ENCODE measurements around the gene DCLK3. TPM values are rescaled to one million over a fixed set of nuclear protein-coding genes. Genes with fewer than 3 reads are reported as not detected.

The DCLK3 gene
- total RNA-seq, 1 donor from 2014 or later, result 0.51 TPM

GRCh38 chr3:36696799-36697198 lies 67.6 kb downstream of the DCLK3 start:
- no peak overlapping the region for H3K4me2 ChIP-seq
- no peak overlapping the region for H3K27ac Mint-ChIP-seq
- no peaks in the 10 kb centered on the region for H3K36me3 ChIP-seq
- DNase-seq (ENCODE audit: low spot score), result no peak
- H3K4me3 ChIP-seq, result no peak overlapping the region
- no peaks in the 10 kb centered on the region for H3K9me3 ChIP-seq (ENCODE audit: low read depth)
- no peak for TF ChIP-seq CTCF (IDR thresholded peaks at IDR 0.05)
- TF ChIP-seq EZH2 (IDR thresholded peaks at IDR 0.05), result no peak
- no peak for TF ChIP-seq EZH2phosphoT487 (IDR thresholded peaks at IDR 0.05)
- no peaks in the 10 kb centered on the region for H3K27me3 Mint-ChIP-seq (ENCODE audit: insufficient read depth, low read depth)
- no peak overlapping the region for H3K27ac ChIP-seq
- H4K20me1 ChIP-seq (ENCODE audit: low read depth), result no peaks in the 10 kb centered on the region
- no peaks in the 10 kb centered on the region for H3K4me1 Mint-ChIP-seq
- no peaks in the 10 kb centered on the region for H3K27me3 ChIP-seq
- H3K36me3 Mint-ChIP-seq, result no peaks in the 10 kb centered on the region
- no peak overlapping the region for H3K4me3 Mint-ChIP-seq
- H3K9ac ChIP-seq, result no peak overlapping the region
- no peaks in the 10 kb centered on the region for H3F3A ChIP-seq (ENCODE audit: low read depth)
- peaks cover 8% of the 10 kb centered on the region for H3K4me1 ChIP-seq
- H2AFZ ChIP-seq (replicated peaks), result peak overlapping the region; percentile 55
- peaks cover 7% of the 10 kb centered on the region for H3K9me3 Mint-ChIP-seq
- H3K79me2 ChIP-seq (ENCODE audit: low read depth), result no peaks in the 10 kb centered on the region

GRCh38 chr3:36695769-36696137 lies 68.6 kb downstream of the DCLK3 start:
- Histone ChIP-seq H3K27ac (no peak overlapping the region), H3K9me3 (ENCODE audit: low read depth) (no peaks in the 10 kb centered on the region), H3K4me2 (no peak overlapping the region), H3K79me2 (ENCODE audit: low read depth) (no peaks in the 10 kb centered on the region), H4K20me1 (ENCODE audit: low read depth) (no peaks in the 10 kb centered on the region), H3K9ac (no peak overlapping the region), H3F3A (ENCODE audit: low read depth) (no peaks in the 10 kb centered on the region), H2AFZ (replicated peaks) (no peak overlapping the region), H3K27me3 (no peaks in the 10 kb centered on the region), H3K4me1 (no peaks in the 10 kb centered on the region), H3K36me3 (no peaks in the 10 kb centered on the region), H3K4me3 (no peak overlapping the region)
- H3K9me3 Mint-ChIP-seq, result peaks cover 7% of the 10 kb centered on the region
- H3K36me3 Mint-ChIP-seq, result no peaks in the 10 kb centered on the region
- no peak overlapping the region for H3K4me3 Mint-ChIP-seq
- no peak for DNase-seq (ENCODE audit: low spot score)
- TF ChIP-seq EZH2 (IDR thresholded peaks at IDR 0.05), result no peak
- no peak for TF ChIP-seq CTCF (IDR thresholded peaks at IDR 0.05)
- no peak for TF ChIP-seq EZH2phosphoT487 (IDR thresholded peaks at IDR 0.05)
- H3K27ac Mint-ChIP-seq, result no peak overlapping the region
- no peaks in the 10 kb centered on the region for H3K27me3 Mint-ChIP-seq (ENCODE audit: insufficient read depth, low read depth)
- H3K4me1 Mint-ChIP-seq, result no peaks in the 10 kb centered on the region

GRCh38 chr3:36695113-36695768 lies 69.1 kb downstream of the DCLK3 start:
- H3K36me3 ChIP-seq, result no peaks in the 10 kb centered on the region
- Mint-ChIP-seq H3K4me1 (no peaks in the 10 kb centered on the region), H3K27me3 (ENCODE audit: insufficient read depth, low read depth) (peaks cover 2% of the 10 kb centered on the region), H3K36me3 (no peaks in the 10 kb centered on the region), H3K4me3 (no peak overlapping the region), H3K9me3 (peaks cover 7% of the 10 kb centered on the region), H3K27ac (no peak overlapping the region)
- H3K27ac ChIP-seq, result no peak overlapping the region
- H3K4me2 ChIP-seq, result no peak overlapping the region
- no peak overlapping the region for H3K4me3 ChIP-seq
- no peaks in the 10 kb centered on the region for H3K79me2 ChIP-seq (ENCODE audit: low read depth)
- TF ChIP-seq CTCF (IDR thresholded peaks at IDR 0.05), result no peak
- no peak for TF ChIP-seq EZH2 (IDR thresholded peaks at IDR 0.05)
- no peak for TF ChIP-seq EZH2phosphoT487 (IDR thresholded peaks at IDR 0.05)
- no peaks in the 10 kb centered on the region for H3K9me3 ChIP-seq (ENCODE audit: low read depth)
- H4K20me1 ChIP-seq (ENCODE audit: low read depth), result no peaks in the 10 kb centered on the region
- no peak for DNase-seq (ENCODE audit: low spot score)
- H3K4me1 ChIP-seq, result no peaks in the 10 kb centered on the region
- no peak overlapping the region for H3K9ac ChIP-seq
- H2AFZ ChIP-seq (replicated peaks), result no peak overlapping the region
- H3F3A ChIP-seq (ENCODE audit: low read depth), result no peaks in the 10 kb centered on the region
- H3K27me3 ChIP-seq, result no peaks in the 10 kb centered on the region
